ENCODE data around the gene SMYD3.
A peak's percentile ranks its signal among the peaks of the same experiment; 100 is the strongest.

Gene SMYD3

GRCh38 chr1:246261639-246262038 is 245.4 kb downstream of the SMYD3 start:
- DNase-seq: no peak

- no peak for DNase-seq
These were observed 248.8 kb downstream of the SMYD3 start for GRCh38 chr1:246258250-246258649.

- DNase-seq: no peak
These were observed 251.3 kb downstream of the SMYD3 start for GRCh38 chr1:246255773-246256172.

- DNase-seq: no peak
These were observed 252.2 kb downstream of the SMYD3 start for GRCh38 chr1:246254854-246255253.

- DNase-seq: no peak
These were observed 260.6 kb downstream of the SMYD3 start for GRCh38 chr1:246246430-246246829.

- DNase-seq: no peak
These were observed 261.5 kb downstream of the SMYD3 start for GRCh38 chr1:246245541-246245940.

GRCh38 chr1:246232126-246232525 is 275.0 kb downstream of the SMYD3 start:
- no peak for DNase-seq

GRCh38 chr1:246226041-246226440 is 281.0 kb downstream of the SMYD3 start:
- DNase-seq: no peak

- no peak for DNase-seq
These were observed 285.4 kb downstream of the SMYD3 start for GRCh38 chr1:246221485-246222255.

- no peak for DNase-seq
These were observed 286.5 kb downstream of the SMYD3 start for GRCh38 chr1:246220495-246221065.

- no peak for DNase-seq
These were observed 287.5 kb downstream of the SMYD3 start for GRCh38 chr1:246219508-246220030.

- DNase-seq: no peak
These were observed 288.4 kb downstream of the SMYD3 start for GRCh38 chr1:246218686-246219085.

GRCh38 chr1:246216906-246217305 is 290.2 kb downstream of the SMYD3 start:
- no peak for DNase-seq

- DNase-seq: no peak
These were observed 291.6 kb downstream of the SMYD3 start for GRCh38 chr1:246215510-246215903.

GRCh38 chr1:246214708-246215509 is 292.2 kb downstream of the SMYD3 start:
- DNase-seq: peak; percentile 6

- DNase-seq: no peak
These were observed 293.1 kb downstream of the SMYD3 start for GRCh38 chr1:246213947-246214346.

- DNase-seq: no peak
These were observed 293.6 kb downstream of the SMYD3 start for GRCh38 chr1:246213502-246213901.

- DNase-seq: no peak
These were observed 294.0 kb downstream of the SMYD3 start for GRCh38 chr1:246213036-246213435.

GRCh38 chr1:246212013-246212412 is 295.1 kb downstream of the SMYD3 start:
- DNase-seq: no peak

GRCh38 chr1:246210756-246211155 is 296.3 kb downstream of the SMYD3 start:
- DNase-seq: no peak

GRCh38 chr1:246208105-246208504 is 299.0 kb downstream of the SMYD3 start:
- no peak for DNase-seq

GRCh38 chr1:246203180-246203579 is 303.9 kb downstream of the SMYD3 start:
- no peak for DNase-seq

GRCh38 chr1:246200738-246201137 is 306.3 kb downstream of the SMYD3 start:
- no peak for DNase-seq

GRCh38 chr1:246200225-246200624 is 306.9 kb downstream of the SMYD3 start:
- no peak for DNase-seq
